Mesothelial cell of epicardium (in vitro differentiated cells): ENCODE data around the gene FLT3LG. TPM values are rescaled to one million over a fixed set of nuclear protein-coding genes. Genes with fewer than 3 reads are reported as not detected.

Source experiments
- DNase-seq, 2 experiments: peaks; one replicate each; pipeline ENCODE4 v3.0.0; 2021; ENCODE audit warnings: low spot score in 2 of 2; ENCODE audit not compliant: unreplicated experiment in 2 of 2
- H3K27ac Mint-ChIP-seq: 2 replicates; pipeline ENCODE4 v1.8.0; 2021; ENCODE audit warnings: mixed read lengths
- H3K27me3 Mint-ChIP-seq: 2 replicates; pipeline ENCODE4 v1.8.0; 2021; ENCODE audit warnings: low read depth, mixed read lengths
- H3K36me3 Mint-ChIP-seq: 2 replicates; pipeline ENCODE4 v1.8.0; 2021; ENCODE audit warnings: mixed read lengths
- H3K4me1 Mint-ChIP-seq: 2 replicates; pipeline ENCODE4 v1.8.0; 2021; ENCODE audit warnings: mixed read lengths
- H3K4me3 Mint-ChIP-seq: 2 replicates; pipeline ENCODE4 v1.8.0; 2021; ENCODE audit warnings: mild to moderate bottlenecking, moderate library complexity, mixed read lengths
- H3K9me3 Mint-ChIP-seq: 2 replicates; pipeline ENCODE4 v1.8.0; 2021; ENCODE audit warnings: mixed read lengths
- total RNA-seq: library from RNA; stranded (reverse); gene quantifications from 3 replicates; pipeline ENCODE4 v1.2.1, GENCODE V29; 2021
- TF ChIP-seq, protein P1 (sequence below): fragments of 200-600 bp; sonication (generic); IDR thresholded peaks from one replicate; pipeline ENCODE4 v1.5.0; 2021; ENCODE audit warnings: antibody characterized with exemption; ENCODE audit not compliant: unreplicated experiment

FLT3LG gene
- total RNA-seq, 1 donor from 2014 or later = 2.4 TPM

DNA sequence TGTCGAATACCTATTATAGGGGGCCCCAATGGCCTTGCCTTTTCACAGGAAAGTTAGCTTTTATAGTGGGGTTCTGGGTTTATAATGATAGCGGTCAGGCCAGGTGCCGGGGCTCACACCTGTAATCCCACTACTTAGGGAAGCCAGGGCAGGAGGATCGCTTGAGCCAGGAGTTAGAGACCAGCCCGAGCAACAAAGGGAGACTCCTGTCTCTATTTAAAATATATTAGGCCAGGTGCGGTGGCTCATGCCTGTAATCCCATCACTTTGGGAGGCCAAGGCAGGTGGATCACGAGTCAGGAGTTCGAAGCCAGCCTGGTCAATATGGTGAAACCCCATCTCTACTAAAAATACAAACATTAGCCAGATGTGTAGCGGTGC lies 29.6 kb downstream of the FLT3LG start:
- DNase-seq = no peak
- Mint-ChIP-seq H3K4me3 (no peak overlapping the region), H3K9me3 (no peaks in the 10 kb centered on the region), H3K27me3 (no peaks in the 10 kb centered on the region), H3K36me3 (peaks cover 7% of the 10 kb centered on the region), H3K4me1 (peaks cover 18% of the 10 kb centered on the region), H3K27ac (no peak overlapping the region)
- TF ChIP-seq, protein P1, sequence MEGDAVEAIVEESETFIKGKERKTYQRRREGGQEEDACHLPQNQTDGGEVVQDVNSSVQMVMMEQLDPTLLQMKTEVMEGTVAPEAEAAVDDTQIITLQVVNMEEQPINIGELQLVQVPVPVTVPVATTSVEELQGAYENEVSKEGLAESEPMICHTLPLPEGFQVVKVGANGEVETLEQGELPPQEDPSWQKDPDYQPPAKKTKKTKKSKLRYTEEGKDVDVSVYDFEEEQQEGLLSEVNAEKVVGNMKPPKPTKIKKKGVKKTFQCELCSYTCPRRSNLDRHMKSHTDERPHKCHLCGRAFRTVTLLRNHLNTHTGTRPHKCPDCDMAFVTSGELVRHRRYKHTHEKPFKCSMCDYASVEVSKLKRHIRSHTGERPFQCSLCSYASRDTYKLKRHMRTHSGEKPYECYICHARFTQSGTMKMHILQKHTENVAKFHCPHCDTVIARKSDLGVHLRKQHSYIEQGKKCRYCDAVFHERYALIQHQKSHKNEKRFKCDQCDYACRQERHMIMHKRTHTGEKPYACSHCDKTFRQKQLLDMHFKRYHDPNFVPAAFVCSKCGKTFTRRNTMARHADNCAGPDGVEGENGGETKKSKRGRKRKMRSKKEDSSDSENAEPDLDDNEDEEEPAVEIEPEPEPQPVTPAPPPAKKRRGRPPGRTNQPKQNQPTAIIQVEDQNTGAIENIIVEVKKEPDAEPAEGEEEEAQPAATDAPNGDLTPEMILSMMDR = no peak

DNA sequence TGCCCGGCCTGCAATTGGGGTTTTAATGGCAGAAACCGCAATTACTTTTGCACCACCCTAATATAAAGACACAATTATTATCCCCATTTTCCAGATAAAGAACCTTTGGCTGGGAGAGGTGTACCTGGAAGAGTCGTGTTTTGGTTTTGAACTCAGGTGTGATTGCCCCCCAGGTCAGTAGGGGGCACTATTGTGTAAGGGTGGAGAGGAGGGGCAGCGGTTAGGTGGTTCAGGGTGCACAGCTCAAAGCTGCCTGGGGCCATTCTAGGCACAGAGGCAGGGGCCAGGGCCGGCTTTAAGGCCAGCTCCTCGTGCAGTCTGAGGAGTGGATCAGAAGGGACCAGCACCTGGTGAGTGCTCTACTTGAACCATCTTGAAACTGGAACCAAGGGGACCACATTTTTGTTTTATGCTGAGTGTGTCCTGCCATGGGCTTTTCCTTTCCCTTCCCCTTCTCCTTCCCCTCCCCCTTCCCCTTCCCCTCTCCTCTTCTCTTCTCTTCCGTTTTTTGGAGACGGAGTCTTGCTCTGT lies 32.6 kb downstream of the FLT3LG start:
- H3K4me3 Mint-ChIP-seq = no peak overlapping the region

DNA sequence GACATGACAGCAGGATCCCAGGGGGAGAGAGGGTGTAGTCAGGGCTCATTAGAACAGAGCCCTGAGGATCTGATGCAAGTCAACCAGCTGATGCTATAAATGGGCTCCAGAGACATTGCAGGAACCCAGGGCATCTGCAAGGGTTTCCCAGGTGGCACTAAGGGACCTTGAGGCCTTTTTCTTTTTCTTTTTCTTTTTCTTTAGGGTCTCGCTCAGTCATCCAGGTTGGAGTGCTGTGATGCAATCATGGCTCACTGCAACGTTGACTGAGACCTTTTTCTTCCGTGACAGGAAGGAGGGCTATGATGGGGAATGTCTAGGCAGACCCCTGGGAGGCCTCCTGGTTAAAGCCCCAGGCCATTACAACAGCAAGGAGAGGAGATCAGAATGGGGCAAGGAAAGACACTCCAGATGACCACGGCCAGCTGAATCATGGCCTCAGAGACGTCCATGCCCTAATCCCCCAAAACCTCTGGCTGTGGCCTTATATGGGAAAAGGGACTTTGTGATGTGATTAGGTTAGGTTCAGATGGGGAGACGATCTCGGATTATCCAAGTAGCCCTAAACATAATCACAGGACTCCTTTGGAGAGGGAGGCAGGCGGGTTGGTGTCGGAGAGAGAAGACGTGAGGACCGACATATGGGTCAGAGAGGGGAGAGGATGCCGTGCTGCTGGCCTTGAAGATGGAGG lies 33.9 kb downstream of the FLT3LG start:
- Mint-ChIP-seq H3K27me3 (no peaks in the 10 kb centered on the region), H3K4me1 (peaks cover 18% of the 10 kb centered on the region), H3K27ac (peak overlapping the region; percentile 43), H3K36me3 (no peaks in the 10 kb centered on the region), H3K4me3 (no peak overlapping the region), H3K9me3 (no peaks in the 10 kb centered on the region)
- DNase-seq = no peak
- TF ChIP-seq, protein P1 = no peak

More for the DNA sequence above, 32.6 kb downstream of the FLT3LG start:
- H3K4me1 Mint-ChIP-seq = peaks cover 11% of the 10 kb centered on the region
- H3K27ac Mint-ChIP-seq = no peak overlapping the region
- H3K9me3 Mint-ChIP-seq = no peaks in the 10 kb centered on the region
- no peaks in the 10 kb centered on the region for H3K27me3 Mint-ChIP-seq
- TF ChIP-seq, protein P1 = peak; percentile 59
- H3K36me3 Mint-ChIP-seq = no peaks in the 10 kb centered on the region
- DNase-seq = no peak

DNA sequence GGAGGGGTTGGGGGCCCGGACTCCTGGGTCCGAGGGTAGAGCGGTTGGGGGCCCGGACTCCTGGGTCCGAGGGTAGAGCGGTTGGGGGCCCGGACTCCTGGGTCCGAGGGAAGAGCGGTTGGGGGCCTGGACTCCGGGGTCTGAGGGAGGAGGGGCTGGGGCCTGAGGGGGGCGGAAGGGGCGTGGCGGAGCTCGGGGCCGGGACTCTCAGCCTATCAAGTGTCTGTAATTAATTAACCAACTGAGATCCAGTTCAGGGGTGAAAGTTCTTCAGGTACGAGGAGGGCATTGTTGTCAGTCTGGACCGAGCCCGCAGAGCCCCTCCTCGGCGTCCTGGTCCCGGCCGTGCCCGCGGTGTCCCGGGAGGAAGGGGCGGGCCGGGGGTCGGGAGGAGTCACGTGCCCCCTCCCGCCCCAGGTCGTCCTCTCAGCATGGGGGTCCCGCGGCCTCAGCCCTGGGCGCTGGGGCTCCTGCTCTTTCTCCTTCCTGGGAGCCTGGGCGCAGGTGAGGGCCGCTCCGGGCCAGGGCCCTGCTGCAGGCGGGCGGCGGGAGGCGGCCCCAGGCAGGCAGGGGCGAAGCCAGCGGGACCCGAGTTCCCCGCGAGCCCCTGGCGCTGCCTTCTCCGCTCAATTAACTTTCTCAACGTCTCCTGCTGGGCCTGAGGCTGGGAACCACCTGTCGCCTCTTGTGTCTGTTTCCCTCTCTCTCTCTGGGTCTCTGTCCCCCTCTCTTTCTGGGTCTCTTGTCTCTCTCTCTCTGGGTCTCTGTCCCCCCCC lies 39.1 kb downstream of the FLT3LG start:
- Mint-ChIP-seq H3K27me3 (no peaks in the 10 kb centered on the region), H3K27ac (peak overlapping the region; percentile 86), H3K4me1 (peaks cover 20% of the 10 kb centered on the region), H3K36me3 (peaks cover 12% of the 10 kb centered on the region), H3K4me3 (peak overlapping the region; percentile 87), H3K9me3 (no peaks in the 10 kb centered on the region)
- TF ChIP-seq, protein P1 = no peak
- DNase-seq = peak in 1 of 2 experiments; percentile 63

DNA sequence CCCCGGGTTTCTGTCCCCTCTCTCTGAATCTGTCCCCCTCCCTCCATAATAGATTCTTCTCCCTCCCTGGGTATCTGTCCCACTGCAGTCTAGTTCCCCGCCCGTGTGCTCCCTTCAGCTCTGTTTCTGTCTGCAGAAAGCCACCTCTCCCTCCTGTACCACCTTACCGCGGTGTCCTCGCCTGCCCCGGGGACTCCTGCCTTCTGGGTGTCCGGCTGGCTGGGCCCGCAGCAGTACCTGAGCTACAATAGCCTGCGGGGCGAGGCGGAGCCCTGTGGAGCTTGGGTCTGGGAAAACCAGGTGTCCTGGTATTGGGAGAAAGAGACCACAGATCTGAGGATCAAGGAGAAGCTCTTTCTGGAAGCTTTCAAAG lies 39.7 kb downstream of the FLT3LG start:
- Mint-ChIP-seq H3K9me3 (no peaks in the 10 kb centered on the region), H3K36me3 (peaks cover 12% of the 10 kb centered on the region), H3K27ac (peak overlapping the region; percentile 86), H3K27me3 (no peaks in the 10 kb centered on the region), H3K4me3 (peak overlapping the region; percentile 75), H3K4me1 (peaks cover 20% of the 10 kb centered on the region)
- DNase-seq = no peak
- TF ChIP-seq, protein P1 = no peak
